ENCODE measurements around the gene MAD1L1. TPM values are rescaled to one million over a fixed set of nuclear protein-coding genes. Genes with fewer than 3 reads are reported as not detected.

Gene MAD1L1
- total RNA-seq, 1 experiment from 2014 or later, result 43.8 TPM

DNA sequence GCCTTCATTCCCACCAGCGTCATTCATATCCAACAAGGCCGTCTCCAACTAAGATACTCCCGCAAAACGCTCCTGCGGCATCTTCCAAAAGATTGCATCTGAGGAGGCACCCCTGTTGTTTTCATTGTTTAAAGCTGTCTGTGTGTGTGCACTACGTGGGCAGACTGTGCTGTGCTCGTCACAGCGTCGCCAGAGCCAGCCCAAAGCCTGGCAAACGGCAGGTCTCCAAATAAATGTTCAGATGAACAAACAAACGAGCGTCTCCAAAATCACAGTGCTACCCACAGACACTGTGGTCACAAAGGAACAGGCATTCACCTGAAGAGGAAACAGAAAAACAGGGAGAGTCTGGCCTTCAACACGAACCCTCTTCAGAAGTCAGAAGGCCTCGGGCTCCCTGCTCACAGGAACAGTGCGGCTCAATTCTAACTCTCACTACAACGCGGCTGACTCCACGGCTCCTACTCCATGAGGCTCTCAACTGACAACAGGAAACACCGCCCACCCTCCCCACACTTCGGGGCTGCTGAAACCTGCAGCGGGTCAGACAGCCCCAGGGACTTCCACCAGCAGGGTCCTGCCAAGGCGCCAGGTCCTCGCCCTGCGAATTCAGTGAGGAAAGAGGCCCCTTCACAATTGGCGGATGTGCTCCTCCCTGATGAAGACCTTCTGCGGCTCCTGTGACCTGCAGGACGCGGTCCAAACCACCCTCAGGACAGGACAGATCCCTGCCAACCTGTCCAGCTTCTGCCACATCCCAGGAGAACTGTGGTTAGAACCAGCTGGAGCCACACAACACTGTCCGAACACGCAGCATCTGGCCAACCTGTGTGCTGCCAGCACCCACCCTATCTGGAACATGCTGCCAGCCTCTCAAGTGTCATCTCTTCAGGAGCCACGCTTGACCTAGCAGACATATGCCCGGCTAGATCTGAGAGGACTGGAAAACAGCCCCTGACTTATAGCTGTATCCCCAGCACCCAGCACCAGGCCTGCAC is 36.1 kb downstream of the MAD1L1 start (continued):
- TF ChIP-seq RORB (CRISPR knock-in tag; IDR thresholded peaks at IDR 0.05) (no peak), RELA (CRISPR knock-in tag; IDR thresholded peaks at IDR 0.05; ENCODE audit: borderline replicate concordance) (no peak), ZNF263 (CRISPR knock-in tag; IDR thresholded peaks at IDR 0.05; ENCODE audit: low read depth) (no peak), TEAD4 (CRISPR knock-in tag; IDR thresholded peaks at IDR 0.05) (no peak), ATF1 (CRISPR knock-in tag; IDR thresholded peaks at IDR 0.05) (no peak), ZNF423 (CRISPR knock-in tag; IDR thresholded peaks at IDR 0.05) (no peak)
- TF ChIP-seq, protein P1, sequence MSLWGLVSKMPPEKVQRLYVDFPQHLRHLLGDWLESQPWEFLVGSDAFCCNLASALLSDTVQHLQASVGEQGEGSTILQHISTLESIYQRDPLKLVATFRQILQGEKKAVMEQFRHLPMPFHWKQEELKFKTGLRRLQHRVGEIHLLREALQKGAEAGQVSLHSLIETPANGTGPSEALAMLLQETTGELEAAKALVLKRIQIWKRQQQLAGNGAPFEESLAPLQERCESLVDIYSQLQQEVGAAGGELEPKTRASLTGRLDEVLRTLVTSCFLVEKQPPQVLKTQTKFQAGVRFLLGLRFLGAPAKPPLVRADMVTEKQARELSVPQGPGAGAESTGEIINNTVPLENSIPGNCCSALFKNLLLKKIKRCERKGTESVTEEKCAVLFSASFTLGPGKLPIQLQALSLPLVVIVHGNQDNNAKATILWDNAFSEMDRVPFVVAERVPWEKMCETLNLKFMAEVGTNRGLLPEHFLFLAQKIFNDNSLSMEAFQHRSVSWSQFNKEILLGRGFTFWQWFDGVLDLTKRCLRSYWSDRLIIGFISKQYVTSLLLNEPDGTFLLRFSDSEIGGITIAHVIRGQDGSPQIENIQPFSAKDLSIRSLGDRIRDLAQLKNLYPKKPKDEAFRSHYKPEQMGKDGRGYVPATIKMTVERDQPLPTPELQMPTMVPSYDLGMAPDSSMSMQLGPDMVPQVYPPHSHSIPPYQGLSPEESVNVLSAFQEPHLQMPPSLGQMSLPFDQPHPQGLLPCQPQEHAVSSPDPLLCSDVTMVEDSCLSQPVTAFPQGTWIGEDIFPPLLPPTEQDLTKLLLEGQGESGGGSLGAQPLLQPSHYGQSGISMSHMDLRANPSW (CRISPR knock-in tag; conservative IDR thresholded peaks at IDR 0.05; ENCODE audit: low read depth), result no peak
- TF ChIP-seq, protein P2, sequence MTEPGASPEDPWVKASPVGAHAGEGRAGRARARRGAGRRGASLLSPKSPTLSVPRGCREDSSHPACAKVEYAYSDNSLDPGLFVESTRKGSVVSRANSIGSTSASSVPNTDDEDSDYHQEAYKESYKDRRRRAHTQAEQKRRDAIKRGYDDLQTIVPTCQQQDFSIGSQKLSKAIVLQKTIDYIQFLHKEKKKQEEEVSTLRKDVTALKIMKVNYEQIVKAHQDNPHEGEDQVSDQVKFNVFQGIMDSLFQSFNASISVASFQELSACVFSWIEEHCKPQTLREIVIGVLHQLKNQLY (CRISPR knock-in tag; IDR thresholded peaks at IDR 0.05), result no peak
- TF ChIP-seq, protein P3, sequence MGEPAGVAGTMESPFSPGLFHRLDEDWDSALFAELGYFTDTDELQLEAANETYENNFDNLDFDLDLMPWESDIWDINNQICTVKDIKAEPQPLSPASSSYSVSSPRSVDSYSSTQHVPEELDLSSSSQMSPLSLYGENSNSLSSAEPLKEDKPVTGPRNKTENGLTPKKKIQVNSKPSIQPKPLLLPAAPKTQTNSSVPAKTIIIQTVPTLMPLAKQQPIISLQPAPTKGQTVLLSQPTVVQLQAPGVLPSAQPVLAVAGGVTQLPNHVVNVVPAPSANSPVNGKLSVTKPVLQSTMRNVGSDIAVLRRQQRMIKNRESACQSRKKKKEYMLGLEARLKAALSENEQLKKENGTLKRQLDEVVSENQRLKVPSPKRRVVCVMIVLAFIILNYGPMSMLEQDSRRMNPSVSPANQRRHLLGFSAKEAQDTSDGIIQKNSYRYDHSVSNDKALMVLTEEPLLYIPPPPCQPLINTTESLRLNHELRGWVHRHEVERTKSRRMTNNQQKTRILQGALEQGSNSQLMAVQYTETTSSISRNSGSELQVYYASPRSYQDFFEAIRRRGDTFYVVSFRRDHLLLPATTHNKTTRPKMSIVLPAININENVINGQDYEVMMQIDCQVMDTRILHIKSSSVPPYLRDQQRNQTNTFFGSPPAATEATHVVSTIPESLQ (CRISPR knock-in tag; IDR thresholded peaks at IDR 0.05), result no peak

DNA sequence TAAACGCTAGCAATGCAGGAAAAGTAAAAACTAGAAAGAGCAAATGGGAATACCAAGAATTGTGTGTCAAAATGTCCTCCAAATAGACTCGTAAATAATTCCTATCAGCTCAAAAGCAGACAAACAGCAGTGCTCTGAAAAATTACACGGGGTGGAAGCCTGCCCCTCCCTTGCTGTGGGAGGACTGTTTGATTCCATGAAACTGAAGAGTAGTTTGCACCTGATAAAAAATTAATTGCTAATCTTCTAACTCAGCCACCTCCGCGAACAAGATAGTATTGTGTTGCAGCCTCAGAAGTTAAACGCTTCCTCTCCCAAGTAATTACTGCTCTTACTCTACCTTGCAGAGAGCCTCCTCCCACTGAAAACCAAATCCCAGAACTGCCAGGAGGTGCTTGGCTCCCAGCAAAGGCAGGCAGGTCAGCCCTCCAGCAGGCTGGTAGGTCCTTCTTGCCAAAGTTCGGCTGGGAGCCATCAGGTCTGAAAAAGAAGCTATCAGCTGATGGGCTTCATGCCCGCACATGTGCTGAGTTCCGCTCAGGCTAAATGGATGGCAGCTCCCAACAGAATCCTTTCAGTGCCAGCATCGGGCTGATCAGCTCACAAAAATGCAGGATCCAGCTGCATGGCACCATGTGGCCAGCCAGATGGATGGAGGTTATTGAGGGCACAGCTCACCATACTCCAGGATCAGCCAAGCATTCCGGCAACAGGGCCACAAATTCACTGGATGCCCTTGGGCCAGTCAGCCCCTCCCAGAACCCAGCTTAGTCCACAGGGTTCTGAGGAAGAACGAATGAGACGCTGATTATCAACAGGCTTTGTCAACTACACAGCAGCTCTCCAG is 37.1 kb downstream of the MAD1L1 start:
- peaks cover 41% of the 10 kb centered on the region for H3K36me3 Mint-ChIP-seq
- H3K4me3 Mint-ChIP-seq, result no peak overlapping the region
- ATAC-seq, result no peak
- no peaks in the 10 kb centered on the region for H3K4me1 Mint-ChIP-seq
- ChIA-PET POLR2A (interaction anchor here (0.5 to 0.9 kb wide), 2 partner anchors 19 to 1099 kb away, joined by 3 to 5 read pairs; no protein-coding TSS in a partner anchor), CTCF (interaction anchor here (0.6 to 1.8 kb wide), 20 partner anchors 8 to 1681 kb away, joined by 3 to 6 read pairs (median 4); partner anchors contain the start of gene MAD1L1)
- no peaks in the 10 kb centered on the region for H3K27me3 Mint-ChIP-seq (ENCODE audit: low read depth)
- peaks cover 14% of the 10 kb centered on the region; the same call in 1 of the 2 replicates for H3K9me3 Mint-ChIP-seq
- H3K27ac Mint-ChIP-seq, result no peak overlapping the region
- DNase-seq (ENCODE audit: low spot score), result no peak
- TF ChIP-seq, protein P4, sequence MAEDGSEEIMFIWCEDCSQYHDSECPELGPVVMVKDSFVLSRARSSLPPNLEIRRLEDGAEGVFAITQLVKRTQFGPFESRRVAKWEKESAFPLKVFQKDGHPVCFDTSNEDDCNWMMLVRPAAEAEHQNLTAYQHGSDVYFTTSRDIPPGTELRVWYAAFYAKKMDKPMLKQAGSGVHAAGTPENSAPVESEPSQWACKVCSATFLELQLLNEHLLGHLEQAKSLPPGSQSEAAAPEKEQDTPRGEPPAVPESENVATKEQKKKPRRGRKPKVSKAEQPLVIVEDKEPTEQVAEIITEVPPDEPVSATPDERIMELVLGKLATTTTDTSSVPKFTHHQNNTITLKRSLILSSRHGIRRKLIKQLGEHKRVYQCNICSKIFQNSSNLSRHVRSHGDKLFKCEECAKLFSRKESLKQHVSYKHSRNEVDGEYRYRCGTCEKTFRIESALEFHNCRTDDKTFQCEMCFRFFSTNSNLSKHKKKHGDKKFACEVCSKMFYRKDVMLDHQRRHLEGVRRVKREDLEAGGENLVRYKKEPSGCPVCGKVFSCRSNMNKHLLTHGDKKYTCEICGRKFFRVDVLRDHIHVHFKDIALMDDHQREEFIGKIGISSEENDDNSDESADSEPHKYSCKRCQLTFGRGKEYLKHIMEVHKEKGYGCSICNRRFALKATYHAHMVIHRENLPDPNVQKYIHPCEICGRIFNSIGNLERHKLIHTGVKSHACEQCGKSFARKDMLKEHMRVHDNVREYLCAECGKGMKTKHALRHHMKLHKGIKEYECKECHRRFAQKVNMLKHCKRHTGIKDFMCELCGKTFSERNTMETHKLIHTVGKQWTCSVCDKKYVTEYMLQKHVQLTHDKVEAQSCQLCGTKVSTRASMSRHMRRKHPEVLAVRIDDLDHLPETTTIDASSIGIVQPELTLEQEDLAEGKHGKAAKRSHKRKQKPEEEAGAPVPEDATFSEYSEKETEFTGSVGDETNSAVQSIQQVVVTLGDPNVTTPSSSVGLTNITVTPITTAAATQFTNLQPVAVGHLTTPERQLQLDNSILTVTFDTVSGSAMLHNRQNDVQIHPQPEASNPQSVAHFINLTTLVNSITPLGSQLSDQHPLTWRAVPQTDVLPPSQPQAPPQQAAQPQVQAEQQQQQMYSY (CRISPR knock-in tag; IDR thresholded peaks at IDR 0.05), result no peak
- no peak for TF ChIP-seq NR3C1 (CRISPR knock-in tag; conservative IDR thresholded peaks at IDR 0.05; ENCODE audit: low read depth)
- no peak for TF ChIP-seq RELA (CRISPR knock-in tag; IDR thresholded peaks at IDR 0.05; ENCODE audit: borderline replicate concordance)
- TF ChIP-seq ATF1 (CRISPR knock-in tag; IDR thresholded peaks at IDR 0.05), result no peak
- no peak for TF ChIP-seq NR2C2 (CRISPR knock-in tag; IDR thresholded peaks at IDR 0.05)
- TF ChIP-seq, protein P5, sequence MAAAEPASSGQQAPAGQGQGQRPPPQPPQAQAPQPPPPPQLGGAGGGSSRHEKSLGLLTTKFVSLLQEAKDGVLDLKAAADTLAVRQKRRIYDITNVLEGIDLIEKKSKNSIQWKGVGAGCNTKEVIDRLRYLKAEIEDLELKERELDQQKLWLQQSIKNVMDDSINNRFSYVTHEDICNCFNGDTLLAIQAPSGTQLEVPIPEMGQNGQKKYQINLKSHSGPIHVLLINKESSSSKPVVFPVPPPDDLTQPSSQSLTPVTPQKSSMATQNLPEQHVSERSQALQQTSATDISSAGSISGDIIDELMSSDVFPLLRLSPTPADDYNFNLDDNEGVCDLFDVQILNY (CRISPR knock-in tag; IDR thresholded peaks at IDR 0.05), result no peak
- TF ChIP-seq GRHL2 (CRISPR knock-in tag; IDR thresholded peaks at IDR 0.05; ENCODE audit: insufficient replicate concordance, severe bottlenecking), result no peak
- TF ChIP-seq HMGA2 (CRISPR knock-in tag; IDR thresholded peaks at IDR 0.05), result no peak
- TF ChIP-seq, protein P6, sequence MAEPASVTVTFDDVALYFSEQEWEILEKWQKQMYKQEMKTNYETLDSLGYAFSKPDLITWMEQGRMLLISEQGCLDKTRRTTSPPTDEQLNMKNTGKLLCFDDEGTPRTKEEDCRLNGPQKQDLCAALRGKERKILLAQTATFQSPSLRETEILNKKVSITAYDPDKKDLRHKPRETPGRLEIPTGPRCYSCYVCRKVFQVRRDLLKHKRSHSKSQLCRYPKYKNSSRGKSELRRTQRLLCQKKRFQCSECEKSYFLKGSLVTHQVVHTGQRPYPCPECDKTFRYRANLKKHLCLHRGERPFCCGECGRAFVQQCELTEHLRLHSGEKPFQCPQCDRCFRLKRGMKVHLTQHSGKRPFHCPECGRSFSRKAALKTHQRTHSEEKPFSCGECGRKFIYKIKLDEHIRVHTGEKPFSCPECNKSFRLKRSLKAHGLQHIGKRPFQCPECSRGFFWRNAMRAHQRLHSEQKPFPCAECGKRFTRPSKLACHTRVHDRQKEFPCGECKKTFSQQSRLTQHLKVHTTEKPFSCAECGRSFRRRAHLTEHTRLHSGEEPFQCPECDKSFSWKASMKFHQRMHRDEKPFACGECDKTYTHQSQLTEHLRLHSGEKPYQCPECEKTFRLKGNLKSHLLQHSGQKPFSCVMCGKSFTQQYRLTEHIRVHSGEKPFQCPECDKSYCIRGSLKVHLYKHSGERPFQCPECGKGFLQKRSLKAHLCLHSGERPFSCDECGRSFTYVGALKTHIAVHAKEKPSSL (CRISPR knock-in tag; conservative IDR thresholded peaks at IDR 0.05), result no peak
- no peak for TF ChIP-seq ELF4 (CRISPR knock-in tag; IDR thresholded peaks at IDR 0.05; ENCODE audit: low read depth)
- TF ChIP-seq, protein P7, sequence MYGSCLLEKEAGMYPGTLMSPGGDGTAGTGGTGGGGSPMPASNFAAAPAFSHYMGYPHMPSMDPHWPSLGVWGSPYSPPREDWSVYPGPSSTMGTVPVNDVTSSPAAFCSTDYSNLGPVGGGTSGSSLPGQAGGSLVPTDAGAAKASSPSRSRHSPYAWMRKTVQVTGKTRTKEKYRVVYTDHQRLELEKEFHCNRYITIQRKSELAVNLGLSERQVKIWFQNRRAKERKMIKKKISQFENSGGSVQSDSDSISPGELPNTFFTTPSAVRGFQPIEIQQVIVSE (CRISPR knock-in tag; IDR thresholded peaks at IDR 0.05; ENCODE audit: borderline replicate concordance), result no peak
- no peak for TF ChIP-seq ZNF263 (CRISPR knock-in tag; IDR thresholded peaks at IDR 0.05; ENCODE audit: low read depth)
- TF ChIP-seq CREM (CRISPR knock-in tag; IDR thresholded peaks at IDR 0.05), result no peak
